ENCODE data around the gene ZDHHC18.

DNA sequence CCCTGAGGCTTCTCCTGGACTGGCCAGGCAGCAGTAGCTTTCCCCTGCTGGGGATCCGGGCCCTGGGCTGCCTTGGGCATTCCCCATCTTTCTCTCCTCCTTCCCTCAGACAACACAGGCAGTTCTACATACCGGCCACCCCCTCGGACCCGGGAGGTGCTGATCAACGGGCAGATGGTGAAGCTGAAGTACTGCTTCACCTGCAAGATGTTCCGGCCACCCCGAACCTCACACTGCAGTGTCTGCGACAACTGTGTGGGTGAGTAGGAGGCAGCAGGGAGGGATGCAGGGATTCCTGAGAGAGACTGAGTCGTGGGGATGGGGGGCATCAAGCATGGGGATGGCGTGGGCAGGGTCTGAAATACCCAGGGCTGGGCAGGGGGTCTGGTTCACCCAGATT lies 22.0 kb downstream of the ZDHHC18 start:
- TF ChIP-seq, protein P1, sequence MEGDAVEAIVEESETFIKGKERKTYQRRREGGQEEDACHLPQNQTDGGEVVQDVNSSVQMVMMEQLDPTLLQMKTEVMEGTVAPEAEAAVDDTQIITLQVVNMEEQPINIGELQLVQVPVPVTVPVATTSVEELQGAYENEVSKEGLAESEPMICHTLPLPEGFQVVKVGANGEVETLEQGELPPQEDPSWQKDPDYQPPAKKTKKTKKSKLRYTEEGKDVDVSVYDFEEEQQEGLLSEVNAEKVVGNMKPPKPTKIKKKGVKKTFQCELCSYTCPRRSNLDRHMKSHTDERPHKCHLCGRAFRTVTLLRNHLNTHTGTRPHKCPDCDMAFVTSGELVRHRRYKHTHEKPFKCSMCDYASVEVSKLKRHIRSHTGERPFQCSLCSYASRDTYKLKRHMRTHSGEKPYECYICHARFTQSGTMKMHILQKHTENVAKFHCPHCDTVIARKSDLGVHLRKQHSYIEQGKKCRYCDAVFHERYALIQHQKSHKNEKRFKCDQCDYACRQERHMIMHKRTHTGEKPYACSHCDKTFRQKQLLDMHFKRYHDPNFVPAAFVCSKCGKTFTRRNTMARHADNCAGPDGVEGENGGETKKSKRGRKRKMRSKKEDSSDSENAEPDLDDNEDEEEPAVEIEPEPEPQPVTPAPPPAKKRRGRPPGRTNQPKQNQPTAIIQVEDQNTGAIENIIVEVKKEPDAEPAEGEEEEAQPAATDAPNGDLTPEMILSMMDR (IDR thresholded peaks at IDR 0.05) = no peak
- TF ChIP-seq POLR2A (IDR thresholded peaks at IDR 0.05) = no peak
- no peak for TF ChIP-seq EP300 (IDR thresholded peaks at IDR 0.05)
